Right atrium auricular region (tissue), 2 donors: ENCODE measurements around the gene NAP1L4. TPM values are rescaled to one million over a fixed set of nuclear protein-coding genes. Genes with fewer than 3 reads are reported as not detected.

Experiments
- DNase-seq: peaks from one replicate; pipeline ENCODE4 v3.0.0-alpha.2; 2019; ENCODE audit warnings: low spot score
- H3K27ac ChIP-seq, 2 donors: fragments of 200-600 bp; sonication (generic); 1 replicate in 1 of 2; 2 replicates in 1 of 2; pipeline ENCODE4 v1.5.1; 2016 to 2019
- H3K27me3 ChIP-seq, 2 donors: fragments of 200-600 bp; sonication (generic); one replicate each; pipeline versions ENCODE4 v1.5.1 to v1.6.0; 2017 to 2019
- H3K36me3 ChIP-seq: fragments of 200-600 bp; sonication (generic); one replicate; pipeline ENCODE4 v1.5.1; 2016
- H3K4me1 ChIP-seq, 2 donors: fragments of 200-600 bp; sonication (generic); one replicate each; pipeline versions ENCODE4 v1.5.1 to v1.6.0; 2017 to 2019
- H3K4me3 ChIP-seq, 2 donors: fragments of 200-600 bp; sonication (generic); 1 replicate in 1 of 2; 2 replicates in 1 of 2; pipeline ENCODE4 v1.5.1; 2017 to 2019; ENCODE audit warnings: mild to moderate bottlenecking in 1 of 2, moderate library complexity in 1 of 2
- H3K9me3 ChIP-seq, 2 donors: fragments of 200-600 bp; sonication (generic); one replicate each; pipeline ENCODE4 v1.5.1; 2019
- CTCF ChIP-seq, 2 donors: fragments of 200-600 bp; sonication (generic); IDR thresholded peaks; one replicate each; pipeline ENCODE4 v1.5.1; 2019; ENCODE audit warnings: antibody characterized with exemption in 2 of 2
- total RNA-seq, 2 donors: library from RNA; depleted of rRNA; stranded (reverse); fragments of >200 nt; gene quantifications; one replicate each; pipeline ENCODE4 v1.1.0, GENCODE V29; 2016

The NAP1L4 gene
- total RNA-seq, 2 donors from 2014 or later = 79.2 to 128 TPM

DNA sequence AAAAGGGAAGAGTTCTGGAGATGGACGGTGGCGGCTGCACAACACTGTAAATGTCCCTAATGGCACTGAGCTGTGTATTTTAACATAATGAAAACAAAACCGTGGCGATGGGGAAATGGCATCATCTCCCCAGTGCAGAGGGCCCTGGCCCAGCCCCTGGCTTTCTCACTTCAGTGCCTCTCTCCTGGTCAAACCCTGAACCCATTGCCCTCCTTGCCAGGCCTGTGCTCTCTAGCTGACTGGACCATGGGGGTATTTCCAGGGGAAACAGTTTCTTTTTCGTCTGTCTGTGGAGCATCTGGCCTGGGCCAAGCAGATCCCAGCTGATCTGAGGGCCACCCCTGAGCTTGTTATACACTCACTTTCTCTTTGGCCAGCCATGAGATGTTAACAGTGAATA is 17.4 kb upstream of the NAP1L4 start:
- DNase-seq = no peak
- no peak for TF ChIP-seq CTCF (IDR thresholded peaks at IDR 0.05)

GRCh38 chr11:3008746-3009336 is 16.7 kb upstream of the NAP1L4 start:
- Histone ChIP-seq H3K4me1 (no peaks in the 10 kb centered on the region), H3K27me3 (no peaks in the 10 kb centered on the region), H3K4me3 (no peak overlapping the region), H3K27ac (no peak overlapping the region), H3K36me3 (peaks cover 68% of the 10 kb centered on the region), H3K9me3 (no peaks in the 10 kb centered on the region)
- TF ChIP-seq CTCF (IDR thresholded peaks at IDR 0.05) = no peak
- no peak for DNase-seq

More for the DNA sequence above, 17.4 kb upstream of the NAP1L4 start:
- peaks cover 68% of the 10 kb centered on the region for H3K36me3 ChIP-seq
- no peak overlapping the region for H3K4me3 ChIP-seq
- H3K27me3 ChIP-seq = no peaks in the 10 kb centered on the region
- no peaks in the 10 kb centered on the region for H3K4me1 ChIP-seq
- no peaks in the 10 kb centered on the region for H3K9me3 ChIP-seq
- H3K27ac ChIP-seq = no peak overlapping the region

- no peak for TF ChIP-seq CTCF (IDR thresholded peaks at IDR 0.05)
- no peak for DNase-seq
- Histone ChIP-seq H3K27ac (no peak overlapping the region), H3K4me3 (no peak overlapping the region), H3K9me3 (no peaks in the 10 kb centered on the region), H3K4me1 (no peaks in the 10 kb centered on the region), H3K36me3 (peaks cover 74% of the 10 kb centered on the region), H3K27me3 (no peaks in the 10 kb centered on the region)
These were observed 15.4 kb upstream of the NAP1L4 start for GRCh38 chr11:3007404-3008010.

DNA sequence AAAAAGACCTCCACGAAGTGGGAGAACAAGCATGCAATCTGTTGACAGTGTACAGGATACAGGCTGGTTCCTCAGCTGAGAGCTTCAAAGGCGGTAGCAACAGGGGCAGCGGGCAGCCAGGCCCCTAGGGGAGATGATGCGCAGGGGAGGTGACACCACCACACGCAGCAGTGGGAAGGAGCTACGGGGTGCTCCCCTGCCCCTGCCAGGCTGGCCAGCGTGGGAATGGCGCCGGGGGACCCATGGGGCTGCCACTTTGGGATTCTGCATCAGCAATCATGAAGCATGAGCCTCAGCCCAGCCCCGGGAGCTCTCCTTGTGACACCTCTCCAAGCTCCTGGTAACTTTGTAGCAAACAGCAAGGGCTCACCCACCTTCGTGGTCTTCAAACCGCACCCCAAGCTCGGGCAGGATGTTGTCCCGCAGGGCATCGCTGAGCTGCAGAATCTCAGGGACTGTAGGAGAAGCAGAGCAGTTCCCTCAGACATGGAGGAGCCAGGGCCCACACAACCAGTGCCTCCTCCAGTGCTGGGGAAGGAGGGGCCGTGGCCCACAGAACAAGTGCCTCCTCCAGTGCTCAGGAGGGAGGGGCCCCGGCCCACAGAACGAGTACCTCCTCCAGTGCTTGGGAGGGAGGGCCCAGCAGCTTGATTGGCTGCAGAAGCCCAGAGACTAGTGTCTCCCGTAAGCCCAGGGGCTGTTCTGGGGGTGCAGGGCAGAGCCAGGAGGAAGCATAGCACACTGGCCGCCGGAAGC is 14.6 kb upstream of the NAP1L4 start:
- no peak overlapping the region for H3K4me3 ChIP-seq
- DNase-seq = no peak
- no peaks in the 10 kb centered on the region for H3K27me3 ChIP-seq
- no peak for TF ChIP-seq CTCF (IDR thresholded peaks at IDR 0.05)
- H3K27ac ChIP-seq = no peak overlapping the region
- no peaks in the 10 kb centered on the region for H3K9me3 ChIP-seq
- peaks cover 0 to 2% of the 10 kb centered on the region in 2 donors for H3K4me1 ChIP-seq
- H3K36me3 ChIP-seq = peaks cover 74% of the 10 kb centered on the region

DNA sequence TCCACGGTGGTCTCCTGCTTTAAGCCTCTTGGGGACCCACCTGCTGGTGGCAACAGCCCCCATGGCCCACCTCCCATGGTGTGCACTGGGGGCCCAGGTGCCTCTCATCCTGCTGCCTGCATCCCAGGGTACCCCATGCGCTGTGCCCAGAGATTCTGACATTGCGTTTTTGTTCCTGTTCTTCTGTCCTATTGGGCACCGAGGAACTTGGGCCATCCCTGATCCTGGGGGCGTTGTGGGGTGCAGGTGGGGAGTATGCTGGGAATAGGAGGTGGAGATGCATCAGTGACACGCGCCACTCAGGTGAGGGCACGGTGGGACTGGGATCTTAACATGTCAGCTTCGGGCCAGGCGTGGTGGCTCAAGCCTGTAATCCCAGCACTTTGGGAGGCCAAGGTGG is 12.4 kb upstream of the NAP1L4 start:
- TF ChIP-seq CTCF (IDR thresholded peaks at IDR 0.05) = no peak
- no peak for DNase-seq
- no peak overlapping the region for H3K27ac ChIP-seq
- no peak overlapping the region for H3K4me3 ChIP-seq
- H3K36me3 ChIP-seq = peaks cover 59% of the 10 kb centered on the region
- H3K4me1 ChIP-seq = peaks cover 0 to 22% of the 10 kb centered on the region in 2 donors
- H3K9me3 ChIP-seq = no peaks in the 10 kb centered on the region
- H3K27me3 ChIP-seq = no peaks in the 10 kb centered on the region
